Stomach (tissue), 4 donors: ENCODE results near the gene ARFGAP1.

ENCODE experiments used
- EP300 ChIP-seq: sonication (generic); formaldehyde crosslinking; IDR thresholded peaks from one replicate; pipeline ENCODE4 v1.6.1; 2017; ENCODE audit warnings: antibody characterized with exemption
- POLR2A ChIP-seq, 4 donors: fragments of 450-650 bp; IDR thresholded peaks; one replicate each; pipeline ENCODE4 v1.6.1; 2016; ENCODE audit warnings: antibody characterized with exemption in 4 of 4, control low read depth in 2 of 4, mild to moderate bottlenecking in 1 of 4, moderate library complexity in 1 of 4
- POLR2AphosphoS5 ChIP-seq, 3 donors: sonication (generic); formaldehyde crosslinking; IDR thresholded peaks; one replicate each; pipeline ENCODE4 v1.6.1; 2016; ENCODE audit warnings: antibody characterized with exemption in 3 of 3
- TF ChIP-seq, protein P1 (sequence below), 7 experiments: fragments of 450-650 bp in 4 of 7; fragments of 200-600 bp in 3 of 7; sonication (generic) in 3 of 7; IDR thresholded peaks; one replicate each; pipeline ENCODE4 v1.5.1; 2016 to 2019; ENCODE audit warnings: antibody characterized with exemption in 7 of 7, control low read depth in 2 of 7, mild to moderate bottlenecking in 1 of 7

GRCh38 chr20:63280929-63281545 lies 8.4 kb downstream of the ARFGAP1 start:
- TF ChIP-seq, protein P1, sequence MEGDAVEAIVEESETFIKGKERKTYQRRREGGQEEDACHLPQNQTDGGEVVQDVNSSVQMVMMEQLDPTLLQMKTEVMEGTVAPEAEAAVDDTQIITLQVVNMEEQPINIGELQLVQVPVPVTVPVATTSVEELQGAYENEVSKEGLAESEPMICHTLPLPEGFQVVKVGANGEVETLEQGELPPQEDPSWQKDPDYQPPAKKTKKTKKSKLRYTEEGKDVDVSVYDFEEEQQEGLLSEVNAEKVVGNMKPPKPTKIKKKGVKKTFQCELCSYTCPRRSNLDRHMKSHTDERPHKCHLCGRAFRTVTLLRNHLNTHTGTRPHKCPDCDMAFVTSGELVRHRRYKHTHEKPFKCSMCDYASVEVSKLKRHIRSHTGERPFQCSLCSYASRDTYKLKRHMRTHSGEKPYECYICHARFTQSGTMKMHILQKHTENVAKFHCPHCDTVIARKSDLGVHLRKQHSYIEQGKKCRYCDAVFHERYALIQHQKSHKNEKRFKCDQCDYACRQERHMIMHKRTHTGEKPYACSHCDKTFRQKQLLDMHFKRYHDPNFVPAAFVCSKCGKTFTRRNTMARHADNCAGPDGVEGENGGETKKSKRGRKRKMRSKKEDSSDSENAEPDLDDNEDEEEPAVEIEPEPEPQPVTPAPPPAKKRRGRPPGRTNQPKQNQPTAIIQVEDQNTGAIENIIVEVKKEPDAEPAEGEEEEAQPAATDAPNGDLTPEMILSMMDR (IDR thresholded peaks at IDR 0.05): no peak
- no peak for TF ChIP-seq POLR2AphosphoS5 (IDR thresholded peaks at IDR 0.05)
- TF ChIP-seq POLR2A (IDR thresholded peaks at IDR 0.05): no peak
- no peak for TF ChIP-seq EP300
